GM18499 (cell line): ENCODE measurements around the gene RAN.
"Not testable (repeated sequence)": the region's sequence is repeated elsewhere in the genome, so short reads cannot be mapped to it uniquely, and the experiment has no call there.

ENCODE experiments used
- ATAC-seq: cut with Tn5 transposase; IDR thresholded peaks from one replicate; pipeline ENCODE4 v1.9.1; 2021; ENCODE audit warnings: moderate number of reproducible peaks; ENCODE audit not compliant: insufficient read depth, unreplicated experiment

RAN gene

GRCh38 chr12:130876758-130877157, 4.9 kb downstream of the RAN start:
- no peak for ATAC-seq

GRCh38 chr12:130877333-130877732, 5.5 kb downstream of the RAN start:
- ATAC-seq = no peak

GRCh38 chr12:130878193-130879185, 6.6 kb downstream of the RAN start:
- ATAC-seq = no peak

GRCh38 chr12:130879212-130879686, 7.4 kb downstream of the RAN start:
- peak; percentile 67 for ATAC-seq

GRCh38 chr12:130879781-130880389, 8.0 kb downstream of the RAN start:
- no peak for ATAC-seq

- no peak for ATAC-seq
Observed at GRCh38 chr12:130880411-130880885, 8.6 kb downstream of the RAN start.

- no peak for ATAC-seq
Observed at GRCh38 chr12:130881046-130881445, 9.2 kb downstream of the RAN start.

GRCh38 chr12:130881548-130881947, 9.7 kb downstream of the RAN start:
- ATAC-seq = no peak

GRCh38 chr12:130887190-130887589, 15.3 kb downstream of the RAN start:
- ATAC-seq = not testable (repeated sequence)

GRCh38 chr12:130904064-130904463, 32.2 kb downstream of the RAN start:
- no peak for ATAC-seq

- ATAC-seq = not testable (repeated sequence)
Observed at GRCh38 chr12:130904936-130905455, 33.1 kb downstream of the RAN start.

GRCh38 chr12:130909111-130909510, 37.2 kb downstream of the RAN start:
- no peak for ATAC-seq

- no peak for ATAC-seq
Observed at GRCh38 chr12:130911193-130911592, 39.3 kb downstream of the RAN start.

- ATAC-seq = no peak
Observed at GRCh38 chr12:130911933-130912332, 40.1 kb downstream of the RAN start.

- no peak for ATAC-seq
Observed at GRCh38 chr12:130916241-130916911, 44.5 kb downstream of the RAN start.

GRCh38 chr12:130917607-130918006, 45.7 kb downstream of the RAN start:
- no peak for ATAC-seq

- no peak for ATAC-seq
Observed at GRCh38 chr12:130919086-130919485, 47.2 kb downstream of the RAN start.

- ATAC-seq = no peak
Observed at GRCh38 chr12:130920119-130920703, 48.3 kb downstream of the RAN start.

GRCh38 chr12:130920723-130921381, 49.0 kb downstream of the RAN start:
- no peak for ATAC-seq
